ENCODE results near the gene CAMTA1. TPM values are rescaled to one million over a fixed set of nuclear protein-coding genes. Genes with fewer than 3 reads are reported as not detected.

The CAMTA1 gene
- total RNA-seq, 1 donor from 2014 or later = 47.9 TPM

DNA sequence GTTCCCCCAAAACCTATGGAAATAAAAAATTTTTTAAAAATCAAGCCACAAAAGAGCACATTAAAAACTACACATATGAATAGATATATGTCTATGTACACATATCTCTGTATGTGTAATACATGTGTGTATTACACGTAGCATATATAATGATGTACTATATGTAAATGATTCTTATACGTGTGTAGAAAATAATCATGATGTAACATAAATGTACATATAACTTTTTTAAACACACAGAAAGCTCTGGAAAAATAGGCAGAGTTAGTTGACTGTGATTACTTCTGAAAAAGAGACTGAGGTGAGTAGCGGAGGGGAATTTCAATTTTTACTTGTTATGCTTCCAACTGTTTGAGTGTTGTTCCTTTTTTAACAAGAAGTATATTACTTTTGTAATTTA, 405.0 kb downstream of the CAMTA1 start:
- Histone ChIP-seq H3K4me3 (no peak overlapping the region), H3K27ac (no peak overlapping the region), H3K4me1 (no peaks in the 10 kb centered on the region), H3K9me3 (no peaks in the 10 kb centered on the region), H3K27me3 (ENCODE audit: low read depth) (no peaks in the 10 kb centered on the region), H3K36me3 (no peaks in the 10 kb centered on the region)
- intact Hi-C loops (cut with DNase I) = no loop called here
- TF ChIP-seq, protein P1, sequence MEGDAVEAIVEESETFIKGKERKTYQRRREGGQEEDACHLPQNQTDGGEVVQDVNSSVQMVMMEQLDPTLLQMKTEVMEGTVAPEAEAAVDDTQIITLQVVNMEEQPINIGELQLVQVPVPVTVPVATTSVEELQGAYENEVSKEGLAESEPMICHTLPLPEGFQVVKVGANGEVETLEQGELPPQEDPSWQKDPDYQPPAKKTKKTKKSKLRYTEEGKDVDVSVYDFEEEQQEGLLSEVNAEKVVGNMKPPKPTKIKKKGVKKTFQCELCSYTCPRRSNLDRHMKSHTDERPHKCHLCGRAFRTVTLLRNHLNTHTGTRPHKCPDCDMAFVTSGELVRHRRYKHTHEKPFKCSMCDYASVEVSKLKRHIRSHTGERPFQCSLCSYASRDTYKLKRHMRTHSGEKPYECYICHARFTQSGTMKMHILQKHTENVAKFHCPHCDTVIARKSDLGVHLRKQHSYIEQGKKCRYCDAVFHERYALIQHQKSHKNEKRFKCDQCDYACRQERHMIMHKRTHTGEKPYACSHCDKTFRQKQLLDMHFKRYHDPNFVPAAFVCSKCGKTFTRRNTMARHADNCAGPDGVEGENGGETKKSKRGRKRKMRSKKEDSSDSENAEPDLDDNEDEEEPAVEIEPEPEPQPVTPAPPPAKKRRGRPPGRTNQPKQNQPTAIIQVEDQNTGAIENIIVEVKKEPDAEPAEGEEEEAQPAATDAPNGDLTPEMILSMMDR (IDR thresholded peaks at IDR 0.05) = no peak
- DNase-seq = no peak
- no peak for ATAC-seq

DNA sequence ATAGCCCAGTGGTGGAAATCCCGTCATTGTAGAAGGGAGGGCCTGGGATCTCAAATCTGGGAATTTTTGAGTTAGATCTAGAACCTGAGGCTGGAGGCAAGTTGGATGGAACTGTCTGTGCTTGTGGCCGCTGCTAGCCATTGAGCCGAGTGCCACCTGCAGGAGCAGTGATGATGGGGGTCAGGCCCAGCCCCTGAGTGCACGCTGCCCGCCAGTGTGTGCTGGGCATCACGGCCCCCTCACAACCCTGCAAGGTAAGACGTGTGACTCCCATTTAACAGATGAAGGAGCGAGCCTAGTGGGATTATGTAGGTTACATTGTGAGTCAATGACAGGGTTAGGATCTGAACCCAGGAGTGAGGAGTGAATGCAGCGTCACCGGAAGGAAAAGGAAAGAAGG, 407.2 kb downstream of the CAMTA1 start:
- Histone ChIP-seq H3K36me3 (no peaks in the 10 kb centered on the region), H3K4me1 (no peaks in the 10 kb centered on the region), H3K4me3 (no peak overlapping the region), H3K27ac (no peak overlapping the region), H3K9me3 (no peaks in the 10 kb centered on the region), H3K27me3 (ENCODE audit: low read depth) (no peaks in the 10 kb centered on the region)
- no peak for DNase-seq
- ATAC-seq = no peak
- TF ChIP-seq, protein P1 (IDR thresholded peaks at IDR 0.05) = no peak
- intact Hi-C loops (cut with DNase I) = no loop called here

GRCh38 chr1:7196036-7196911, 411.0 kb downstream of the CAMTA1 start:
- intact Hi-C loops (cut with DNase I) = no loop called here
- Histone ChIP-seq H3K27ac (no peak overlapping the region), H3K36me3 (no peaks in the 10 kb centered on the region), H3K27me3 (ENCODE audit: low read depth) (no peaks in the 10 kb centered on the region), H3K4me3 (no peak overlapping the region), H3K9me3 (no peaks in the 10 kb centered on the region), H3K4me1 (no peaks in the 10 kb centered on the region)
- no peak for ATAC-seq
- TF ChIP-seq, protein P1 (IDR thresholded peaks at IDR 0.05) = no peak
- DNase-seq = no peak

GRCh38 chr1:7198664-7199063, 413.4 kb downstream of the CAMTA1 start:
- TF ChIP-seq, protein P1 (IDR thresholded peaks at IDR 0.05) = no peak
- ATAC-seq = no peak

GRCh38 chr1:7199077-7199779, 414.0 kb downstream of the CAMTA1 start:
- Histone ChIP-seq H3K9me3 (no peaks in the 10 kb centered on the region), H3K36me3 (no peaks in the 10 kb centered on the region), H3K27me3 (ENCODE audit: low read depth) (no peaks in the 10 kb centered on the region), H3K4me3 (no peak overlapping the region), H3K27ac (no peak overlapping the region), H3K4me1 (no peaks in the 10 kb centered on the region)
- ATAC-seq (no peak), DNase-seq (no peak)
- intact Hi-C loops (cut with DNase I) = no loop called here
- TF ChIP-seq, protein P1 (IDR thresholded peaks at IDR 0.05) = no peak

More at GRCh38 chr1:7198664-7199063, 413.4 kb downstream of the CAMTA1 start:
- intact Hi-C loops (cut with DNase I) = no loop called here
- Histone ChIP-seq H3K4me1 (no peaks in the 10 kb centered on the region), H3K4me3 (no peak overlapping the region), H3K36me3 (no peaks in the 10 kb centered on the region), H3K27me3 (ENCODE audit: low read depth) (no peaks in the 10 kb centered on the region), H3K27ac (no peak overlapping the region), H3K9me3 (no peaks in the 10 kb centered on the region)
- no peak for DNase-seq

Measured in lower lobe of right lung (tissue), 2 donors.